NCI-H1436 (cell line): Measurements from ENCODE around the gene NSMCE1.
"Not testable (repeated sequence)": the region's sequence is repeated elsewhere in the genome, so short reads cannot be mapped to it uniquely, and the experiment has no call there.

Source experiments
- DNase-seq: peaks from one replicate; lab custom pipeline; 2025; lab: John Stamatoyannopoulos, UW

NSMCE1 gene

GRCh38 chr16:27215660-27216059 is 52.9 kb downstream of the NSMCE1 start:
- no peak for DNase-seq

DNA sequence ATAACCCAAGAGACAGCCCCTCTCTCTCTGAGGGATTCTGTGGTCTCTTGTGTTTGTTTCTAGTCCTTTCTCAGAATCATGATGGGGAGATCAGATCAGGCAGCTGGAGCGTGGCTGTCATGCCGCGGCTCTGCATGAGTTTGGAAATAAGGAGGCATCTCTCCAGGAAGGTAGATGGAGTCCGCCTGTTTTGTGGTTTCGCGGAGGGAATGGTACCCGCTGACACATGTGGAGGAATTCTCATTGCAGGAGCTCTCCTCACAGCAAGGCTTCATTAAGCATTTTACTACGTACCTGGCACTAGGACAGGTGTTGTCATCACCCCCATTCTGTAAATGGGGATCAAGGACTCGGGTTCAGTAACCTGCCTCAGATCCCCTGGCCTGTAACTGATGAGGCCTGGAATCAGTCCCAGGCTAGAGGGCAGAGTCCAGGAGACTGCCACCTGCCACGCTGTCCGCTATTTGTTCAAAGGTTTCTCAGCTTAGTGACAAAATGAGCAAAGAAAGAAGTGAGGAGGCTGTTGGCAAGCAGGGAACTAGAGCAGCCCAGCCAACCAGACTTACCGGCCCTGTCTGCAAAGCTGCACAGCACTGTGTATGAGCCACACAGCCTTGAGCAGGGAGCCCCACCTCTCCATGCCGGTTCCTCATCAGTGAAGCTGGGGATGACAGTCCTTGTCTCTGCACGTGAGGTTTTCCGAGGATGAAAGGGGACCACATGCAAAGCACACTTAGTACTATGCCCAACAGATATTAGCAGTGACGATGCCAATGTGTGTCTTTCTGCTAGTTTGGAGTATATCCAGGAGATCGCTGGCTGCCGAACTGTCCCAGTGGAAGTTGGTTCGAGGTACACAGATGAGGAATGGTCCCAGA is 54.2 kb downstream of the NSMCE1 start:
- DNase-seq: no peak

DNA sequence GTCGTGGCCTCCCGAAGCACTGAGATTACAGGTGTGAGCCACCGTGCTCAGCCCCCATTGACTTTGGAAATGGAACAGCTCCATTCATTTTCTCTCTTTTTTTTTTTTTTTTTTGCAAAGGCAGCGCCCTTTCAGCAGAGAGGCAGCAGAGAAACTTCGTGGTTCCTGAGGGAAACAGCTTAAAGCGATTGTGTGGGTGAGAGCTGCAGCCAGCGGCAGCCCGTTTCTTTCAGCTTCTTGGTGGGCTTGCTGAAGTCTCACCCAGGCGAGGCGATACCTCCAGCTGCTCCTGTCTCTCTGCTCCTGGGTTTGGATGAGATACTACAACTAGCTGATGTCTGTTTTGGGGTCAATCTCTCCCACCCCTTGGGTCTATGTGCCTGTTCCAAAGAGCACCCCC is 57.5 kb downstream of the NSMCE1 start:
- DNase-seq: no peak

GRCh38 chr16:27210174-27210573 is 58.4 kb downstream of the NSMCE1 start:
- DNase-seq: no peak

DNA sequence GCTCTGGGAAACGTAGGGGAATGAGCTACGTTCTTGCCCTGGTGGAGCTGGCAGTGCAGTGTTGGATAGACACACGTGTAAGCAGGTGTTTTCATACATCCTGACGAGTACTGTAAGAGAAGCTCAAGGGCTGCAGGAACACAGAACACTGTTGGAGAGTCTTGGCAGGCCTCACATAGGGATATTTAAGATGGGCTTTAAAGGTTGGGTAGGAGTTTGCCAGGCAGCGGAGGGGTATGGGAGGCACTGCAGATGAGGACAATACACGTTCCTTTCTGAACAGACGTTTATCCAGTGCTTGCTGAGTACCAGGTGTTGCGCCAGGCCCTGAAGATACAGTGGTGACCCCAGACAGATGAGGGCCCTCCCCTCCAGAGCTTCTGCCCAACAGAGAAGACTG is 59.0 kb downstream of the NSMCE1 start:
- no peak for DNase-seq

DNA sequence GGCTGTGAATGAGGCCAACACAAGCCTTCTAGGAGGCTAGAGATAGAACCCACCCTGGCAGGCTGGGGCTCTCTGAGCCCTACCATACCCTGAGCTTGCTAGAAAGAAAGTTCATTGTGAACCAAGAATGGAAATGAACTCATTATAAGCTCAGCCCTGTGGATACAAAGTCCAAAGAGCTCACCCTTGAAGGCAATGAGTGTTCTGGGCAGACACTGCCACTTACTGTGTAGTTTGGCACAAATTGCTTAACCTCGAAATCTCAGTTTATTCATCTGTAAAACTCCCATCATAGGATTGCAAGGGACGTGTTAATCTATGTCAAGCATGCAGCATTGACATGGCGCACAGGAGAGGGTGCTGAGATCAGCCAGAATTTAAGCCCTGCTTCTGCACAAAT is 59.8 kb downstream of the NSMCE1 start:
- no peak for DNase-seq

DNA sequence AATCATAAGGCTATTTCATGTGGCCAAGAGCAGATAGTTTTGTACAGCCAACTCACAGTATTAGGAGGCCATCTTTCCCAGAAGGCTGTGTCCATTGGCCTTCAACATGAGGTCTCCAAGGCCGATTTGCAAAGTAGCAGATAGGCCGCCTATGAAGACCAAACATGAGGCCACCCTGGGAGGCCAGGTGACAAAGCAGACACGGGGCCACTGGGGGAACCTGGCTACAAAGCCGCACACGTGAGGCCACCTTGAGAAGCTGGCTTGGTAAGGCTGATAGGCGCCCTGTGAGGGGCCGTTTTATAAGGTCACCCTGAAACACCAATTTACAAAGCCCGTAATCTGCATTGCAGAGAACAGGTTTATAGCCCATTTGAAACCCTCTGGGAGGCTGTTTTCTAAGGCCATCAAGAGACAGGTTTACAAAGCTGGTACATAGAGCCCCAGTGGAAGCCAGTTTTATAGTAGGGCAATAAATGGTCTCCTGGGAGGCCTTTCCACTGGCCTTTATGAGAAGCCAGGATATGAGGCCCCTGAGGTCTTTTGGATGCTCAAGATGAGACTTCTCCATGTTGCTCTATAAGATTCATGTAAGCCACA is 60.4 kb downstream of the NSMCE1 start:
- no peak for DNase-seq

DNA sequence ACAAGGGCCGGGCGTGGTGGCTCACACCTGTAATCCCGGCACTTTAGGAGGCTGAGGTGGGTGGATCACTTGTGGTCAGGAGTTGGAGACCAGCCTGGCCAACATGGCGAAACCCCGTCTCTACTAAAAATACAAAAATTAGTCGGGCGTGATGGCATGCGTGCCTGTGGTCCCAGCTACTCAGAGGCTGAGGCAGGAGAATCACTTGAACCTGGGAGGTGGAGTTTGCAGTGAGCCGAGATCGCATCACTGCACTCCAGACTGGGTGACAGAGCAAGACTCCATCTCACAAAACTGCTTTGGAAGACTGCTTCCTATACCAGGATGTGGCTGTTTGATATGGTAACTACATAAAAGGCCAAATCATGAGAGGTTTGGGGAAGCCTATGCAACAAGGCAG is 61.5 kb downstream of the NSMCE1 start:
- DNase-seq: not testable (repeated sequence)

GRCh38 chr16:27205423-27206065 is 63.0 kb downstream of the NSMCE1 start:
- DNase-seq: no peak

DNA sequence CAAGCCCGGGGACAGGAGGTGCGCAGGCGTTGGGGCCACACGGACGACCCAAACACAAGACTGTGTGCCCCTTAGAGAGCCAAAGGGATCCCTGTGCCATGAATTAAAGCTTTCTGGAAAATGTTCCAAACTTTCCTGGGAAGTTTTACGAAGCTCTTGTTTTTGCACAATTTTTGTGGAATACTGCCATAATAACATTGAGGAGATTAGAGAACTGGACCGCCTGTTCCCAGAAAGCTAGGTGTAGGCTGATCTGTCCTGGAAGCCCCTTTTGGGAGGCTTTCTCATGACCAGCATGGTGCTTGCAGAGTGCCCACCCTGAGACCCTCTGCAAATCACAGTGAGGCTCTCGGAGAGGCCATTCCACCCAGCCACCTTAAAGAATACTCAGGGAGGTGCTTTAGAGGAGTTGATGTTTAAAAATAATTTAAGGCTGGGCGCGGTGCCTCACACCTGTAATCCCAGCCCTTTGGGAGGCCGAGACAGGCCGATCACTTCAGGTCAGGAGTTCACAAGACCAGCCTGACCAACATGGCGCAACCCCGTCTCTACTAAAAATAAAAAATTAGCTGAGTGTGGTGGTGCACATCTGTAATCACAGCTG is 64.2 kb downstream of the NSMCE1 start:
- DNase-seq: no peak

DNA sequence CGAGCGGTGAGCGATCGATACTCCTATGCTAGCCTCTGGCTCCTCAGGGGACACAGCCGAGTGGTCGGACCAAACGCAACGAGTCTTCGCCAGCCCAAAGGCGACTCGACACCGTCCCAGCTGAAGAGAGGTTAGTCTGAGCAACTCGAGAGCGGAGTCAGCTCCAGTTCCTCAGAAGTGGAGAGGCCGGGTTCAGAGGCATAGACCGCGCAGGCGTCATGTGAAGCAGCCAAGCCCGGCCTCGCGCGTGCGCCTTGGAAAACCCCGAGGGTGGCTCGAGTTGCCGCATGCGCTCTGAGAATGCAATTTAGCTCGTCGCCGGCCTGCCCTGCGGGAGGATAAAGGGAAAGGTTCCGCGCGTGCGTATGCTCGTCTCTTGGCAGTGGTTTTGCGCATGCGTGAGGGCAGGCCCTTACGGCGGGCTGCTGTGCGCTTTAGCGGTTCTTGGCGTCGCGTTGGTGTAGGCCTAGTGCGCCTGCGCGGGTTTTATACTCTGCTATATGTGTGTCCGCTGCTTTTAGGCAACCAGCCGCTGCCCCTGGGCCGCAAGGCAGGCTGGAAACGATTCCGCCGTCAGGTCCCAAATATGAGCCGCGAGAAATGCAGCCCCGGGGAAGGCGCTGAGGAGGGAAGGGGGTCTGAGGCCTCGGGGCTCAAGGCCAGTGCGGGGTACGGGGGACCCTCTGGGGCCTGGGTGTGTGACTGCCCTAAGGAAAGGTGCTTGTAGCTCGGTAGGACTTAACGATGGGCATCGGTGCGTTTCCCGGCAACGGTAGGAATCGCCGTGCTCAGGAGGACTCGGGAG is 64.9 kb downstream of the NSMCE1 start, which contains the start of gene KDM8:
TSS of gene KDM8 (plus strand) at position 20 of the 805 bp plus-strand sequence. CDS start 6,598 bp downstream, outside the sequence.
- peak; percentile 99 for DNase-seq

GRCh38 chr16:27202923-27203506 is 65.6 kb downstream of the NSMCE1 start:
- peak; percentile 89 for DNase-seq

DNA sequence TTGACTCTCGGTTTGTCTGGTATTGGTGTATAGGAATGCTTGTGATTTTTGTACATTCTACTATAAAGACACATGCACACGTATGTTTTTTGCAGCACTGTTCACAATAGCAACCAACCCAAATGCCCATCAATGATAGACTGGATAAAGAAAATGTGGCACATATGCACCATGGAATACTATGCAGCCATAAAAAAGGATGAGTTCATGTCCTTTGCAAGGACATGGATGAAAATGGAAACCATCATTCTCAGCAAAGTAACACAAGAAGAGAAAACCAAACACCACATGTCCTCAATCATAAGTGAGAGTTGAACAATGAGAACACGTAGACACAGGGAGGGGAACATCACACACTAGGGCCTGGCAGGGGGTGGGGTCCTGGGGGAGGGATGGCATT is 67.7 kb downstream of the NSMCE1 start:
- DNase-seq: not testable (repeated sequence)

GRCh38 chr16:27199736-27200135 is 68.8 kb downstream of the NSMCE1 start:
- no peak for DNase-seq

GRCh38 chr16:27199235-27199586 is 69.4 kb downstream of the NSMCE1 start:
- no peak for DNase-seq

GRCh38 chr16:27198451-27199234 is 69.9 kb downstream of the NSMCE1 start:
- DNase-seq: no peak

DNA sequence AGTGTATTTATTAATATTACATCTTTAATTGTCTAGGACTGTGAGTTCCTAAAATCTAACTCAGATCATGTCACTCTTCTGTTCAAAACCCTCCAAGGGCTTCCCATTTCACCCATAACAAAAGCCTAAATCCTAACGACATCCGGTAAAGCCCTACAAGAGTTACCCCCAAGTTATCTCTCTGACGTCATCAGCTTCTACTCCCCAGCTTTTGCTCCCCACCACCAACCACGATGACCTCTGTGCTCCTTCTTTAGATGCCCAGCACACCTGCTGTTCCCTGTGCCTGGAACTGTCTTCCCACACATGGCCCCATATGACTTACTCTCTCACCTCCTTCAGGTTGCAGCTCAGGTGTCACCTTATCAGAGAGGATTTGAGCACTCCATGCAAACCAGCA is 71.6 kb downstream of the NSMCE1 start:
- DNase-seq: no peak

- DNase-seq: no peak
These were observed 72.5 kb downstream of the NSMCE1 start for GRCh38 chr16:27195941-27196595.

DNA sequence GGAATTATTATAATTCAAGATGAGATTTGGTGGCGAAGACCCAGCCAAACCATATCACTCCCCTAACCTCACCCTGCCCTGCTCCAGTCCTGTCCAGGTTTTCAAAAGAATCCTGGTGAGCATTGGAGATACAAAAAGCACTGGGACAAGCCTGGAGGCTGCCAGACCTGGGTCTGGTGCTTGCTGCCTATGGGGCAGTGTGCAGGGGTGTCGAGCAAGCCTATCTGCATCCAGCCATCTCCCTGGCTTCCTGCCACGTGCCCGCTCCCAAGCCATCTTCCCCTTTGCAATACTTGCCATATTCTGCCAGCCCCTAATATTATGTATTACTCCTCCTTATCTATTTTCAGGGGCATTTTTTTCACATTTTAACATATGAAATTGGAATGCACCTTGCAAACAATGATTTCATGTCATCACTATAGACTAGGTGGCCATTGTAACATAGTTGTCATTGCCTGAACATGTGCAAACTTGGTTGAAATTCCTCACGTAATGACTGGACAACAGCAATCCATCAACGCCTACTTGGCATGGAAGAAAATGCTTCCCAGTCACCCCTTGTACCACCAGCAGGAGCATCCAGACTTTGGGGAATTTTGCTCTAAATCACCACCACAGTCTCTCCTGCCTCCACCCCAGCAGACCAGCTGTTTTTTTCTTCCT is 73.4 kb downstream of the NSMCE1 start:
- DNase-seq: no peak
